GM12878 (cell line): Measurements from ENCODE around the gene GTPBP6. TPM values are rescaled to one million over a fixed set of nuclear protein-coding genes. Genes with fewer than 3 reads are reported as not detected.

Source experiments
- ATAC-seq: fragments of 200-7000 bp; cut with Tn5 transposase; 3 replicates; pipeline ENCODE4 v1.9.1; 2020; ENCODE audit warnings: mild to moderate bottlenecking, moderate library complexity
- BruUV-seq: library from RNA; stranded (reverse); fragments of 400-500 nt; replicated peaks from 2 replicates; lab custom pipeline; 2021; lab: Mats Ljungman, UMichigan
- CTCF ChIA-PET: fragments of 300-600 bp; sonication (Branson Sonifier 250); formaldehyde crosslinking; extraction: SDS; loops from one replicate; lab custom pipeline; 2021; ENCODE audit warnings: inconsistent platforms; lab: Yijun Ruan, JAX
- POLR2A ChIA-PET: fragments of 350-600 bp; formaldehyde crosslinking; extraction: SDS; loops from one replicate; lab custom pipeline; 2021; ENCODE audit warnings: inconsistent platforms; lab: Charles Lee
- RAD21 ChIA-PET: fragments of 300-600 bp; sonication (Branson Sonifier 250); formaldehyde crosslinking; loops from one replicate; lab custom pipeline; 2023; ENCODE audit warnings: antibody characterized with exemption; ENCODE audit not compliant: unreplicated experiment; lab: Charles Lee
- SMC1A ChIA-PET: fragments of 300-600 bp; sonication (Branson Sonifier 250); formaldehyde crosslinking; loops from one replicate; lab custom pipeline; 2023; ENCODE audit not compliant: unreplicated experiment, uncharacterized antibody; lab: Charles Lee
- DNase-seq: peaks from one replicate; pipeline ENCODE4 v3.0.0-alpha.2; 2011; ENCODE audit warnings: low read depth, low spot score
- FAIRE-seq: peaks from 3 replicates; lab custom pipeline; 2011; peaks lifted over from hg19 to GRCh38; lab: Jason Lieb, UNC
- H2AFZ ChIP-seq: 2 replicates; pipeline ENCODE4 v1.6.0; 2011; ENCODE audit warnings: low read depth, low read length, control low read depth; ENCODE audit not compliant: control insufficient read depth
- H3K27ac ChIP-seq: 2 replicates; pipeline ENCODE4 v1.5.1; 2011; ENCODE audit warnings: control low read depth; ENCODE audit not compliant: control insufficient read depth, insufficient read depth
- H3K27me3 ChIP-seq, 2 experiments: replicated peaks in 1 of 2; 2 replicates each; pipeline versions ENCODE4 v1.6.0 to v1.6.1; 2011; ENCODE audit warnings: low read length in 1 of 2; ENCODE audit not compliant: control insufficient read depth in 2 of 2, insufficient read depth in 2 of 2
- H3K36me3 ChIP-seq, 2 experiments: 2 replicates each; pipeline ENCODE4 v1.5.1; 2011; ENCODE audit warnings: low read length in 1 of 2; ENCODE audit not compliant: control insufficient read depth in 2 of 2, insufficient read depth in 2 of 2
- H3K4me1 ChIP-seq: 2 replicates; pipeline ENCODE4 v1.6.1; 2011; ENCODE audit warnings: mild to moderate bottlenecking, low read length, moderate library complexity, mixed read lengths; ENCODE audit not compliant: control insufficient read depth, insufficient read depth
- H3K4me2 ChIP-seq: 2 replicates; pipeline ENCODE4 v1.6.0; 2011; ENCODE audit warnings: control low read depth; ENCODE audit not compliant: control insufficient read depth, insufficient read depth
- H3K4me3 ChIP-seq: fragments of 200-600 bp; sonication (generic); 2 replicates; pipeline ENCODE4 v1.5.1; 2016
- H3K79me2 ChIP-seq: 2 replicates; pipeline ENCODE4 v1.6.0; 2011; ENCODE audit warnings: low read length; ENCODE audit not compliant: control insufficient read depth, insufficient read depth
- H3K9ac ChIP-seq: 2 replicates; pipeline ENCODE4 v1.8.0; 2011; ENCODE audit warnings: low read length, control low read depth, mixed read lengths; ENCODE audit not compliant: control insufficient read depth, insufficient read depth
- H3K9me3 ChIP-seq: replicated peaks from 3 replicates; pipeline ENCODE4 v1.5.1; 2011; ENCODE audit warnings: mild to moderate bottlenecking, low read length; ENCODE audit not compliant: control insufficient read depth, insufficient read depth
- H4K20me1 ChIP-seq: 2 replicates; pipeline ENCODE4 v1.6.0; 2011; ENCODE audit not compliant: control insufficient read depth, insufficient read depth
- CTCF ChIP-seq, 3 experiments: IDR thresholded peaks in 2 of 3; conservative IDR thresholded peaks in 1 of 3; 2 replicates each; pipeline ENCODE4 v1.5.1; 2011; ENCODE audit warnings: low read depth in 3 of 3, low read length in 3 of 3, mild to moderate bottlenecking in 3 of 3, control low read depth in 2 of 3, moderate library complexity in 2 of 3, inconsistent platforms in 1 of 3, mixed read lengths in 1 of 3; ENCODE audit not compliant: control insufficient read depth in 2 of 3, insufficient read depth in 1 of 3; ENCODE audit errors: extremely low read depth in 1 of 3
- ESRRA ChIP-seq: IDR thresholded peaks from 2 replicates; pipeline ENCODE4 v1.6.1; 2012; ENCODE audit warnings: mild to moderate bottlenecking, low read length, improper control_type of control experiment
- POU2F2 ChIP-seq: IDR thresholded peaks from 3 replicates; pipeline ENCODE4 v1.6.1; 2011; ENCODE audit warnings: low read depth, mild to moderate bottlenecking, low read length, borderline replicate concordance
- TAF1 ChIP-seq: IDR thresholded peaks from 2 replicates; pipeline ENCODE4 v1.6.1; 2011; ENCODE audit warnings: mild to moderate bottlenecking, low read depth, low read length, borderline replicate concordance
- ZNF592 ChIP-seq: fragments of 450-650 bp; IDR thresholded peaks from 2 replicates; pipeline ENCODE4 v1.6.1; 2017; ENCODE audit warnings: mild to moderate bottlenecking, moderate library complexity
- ZNF622 ChIP-seq: fragments of 450-650 bp; IDR thresholded peaks from 2 replicates; pipeline ENCODE4 v1.6.1; 2017; ENCODE audit warnings: mild to moderate bottlenecking, inconsistent platforms
- WGBS: methylation state at CpG from one replicate; pipeline ENCODE4 v1.1.6; 2016; ENCODE audit warnings: low lambda C conversion rate; ENCODE audit not compliant: insufficient replicate concordance, insufficient coverage; ENCODE audit errors: missing lambda C conversion rate; 5-methylcytosine and 5-hydroxymethylcytosine counted together
- in situ Hi-C: fragments of 300-500 bp; cut with MboI; formaldehyde crosslinking; loops from 9 replicates; pipeline ENCODE4 v1.14.3; 2018; ENCODE audit warnings: mixed read lengths
- intact Hi-C: fragments of 100-400 bp; cut with micrococcal nuclease; formaldehyde crosslinking; loops from one replicate; pipeline ENCODE4 v1.14.2; 2022; ENCODE audit not compliant: unreplicated experiment
- polyA plus RNA-seq, 11 experiments: library from polyadenylated mRNA; depleted of rRNA in 4 of 11; unstranded in 6 of 11; stranded (reverse) in 5 of 11; fragments of >200 nt; fragmentation: Nextera tagmentation in 4 of 11; fragmentation: Illumina TruSeq in 1 of 11; extraction: Ambion mirVana in 4 of 11; extraction: Trizol in 1 of 11; gene quantifications; 1 replicate in 1 of 11; 2 replicates in 10 of 11; pipeline versions ENCODE4 v1.2.1 to v1.2.3, GENCODE V29; 2011 to 2016; ENCODE audit warnings: inconsistent platforms in 2 of 11, missing spikeins in 2 of 11, low read depth in 1 of 11
- total RNA-seq, 4 experiments: library from RNA; depleted of rRNA in 3 of 4; stranded (reverse); fragments of >200 nt in 3 of 4; fragmentation: Illumina TruSeq in 1 of 4; extraction: Trizol in 1 of 4; gene quantifications; 2 replicates each; pipeline versions ENCODE4 v1.2.1 to v1.2.3, GENCODE V29; 2013 to 2021

GTPBP6 gene
- total and polyA plus RNA-seq, 10 of the 15 experiments (the other 5 are each of a cell fraction or from before 2014, with no cell fraction given): 0.31 to 71.0 (median 21.1) TPM

- ChIA-PET RAD21 (no interaction called here), SMC1A (no interaction called here), CTCF (no interaction called here), POLR2A (no interaction called here)
- Histone ChIP-seq H3K79me2 (no peaks in the 10 kb centered on the region), H3K4me2 (no peak overlapping the region), H3K27me3 (no peaks in the 10 kb centered on the region), H3K9ac (no peak overlapping the region), H3K27ac (no peak overlapping the region), H3K4me3 (no peak overlapping the region), H2AFZ (no peak overlapping the region), H4K20me1 (no peaks in the 10 kb centered on the region), H3K9me3 (peaks cover 3% of the 10 kb centered on the region; the same call in 2 of the 3 replicates), H3K4me1 (no peaks in the 10 kb centered on the region), H3K36me3 (no peaks in the 10 kb centered on the region)
- intact Hi-C loops: no loop called here
- FAIRE-seq: no peak
- no peak for ATAC-seq
- no peak for TF ChIP-seq ZNF592
- TF ChIP-seq ESRRA: no peak
- no peak for TF ChIP-seq CTCF (IDR thresholded peaks at IDR 0.05 in 2 of 3, conservative IDR thresholded peaks at IDR 0.05 in 1 of 3; ENCODE audit: control insufficient read depth in 2 of 3, extremely low read depth in 1 of 3, insufficient read depth in 1 of 3, low read depth in 3 of 3, low read length in 3 of 3)
- no peak for TF ChIP-seq POU2F2
- no peak for TF ChIP-seq TAF1
- TF ChIP-seq ZNF622: no peak
- in situ Hi-C loops: no loop called here
- no TSS peak for BruUV-seq
- 97% methylated on average over 21 of the region's 49 CpGs for WGBS
- DNase-seq: no peak
Observed at GRCh38 chrX:358651-359143, 40.1 kb upstream of the GTPBP6 start.
